GM21390 (cell line): ENCODE measurements around the gene SGSH.
"Not testable (repeated sequence)": the region's sequence is repeated elsewhere in the genome, so short reads cannot be mapped to it uniquely, and the experiment has no call there.

Experiments used
- ATAC-seq: cut with Tn5 transposase; IDR thresholded peaks from one replicate; pipeline ENCODE4 v1.9.1; 2021; ENCODE audit not compliant: unreplicated experiment

Gene SGSH

GRCh38 chr17:80253631-80254395 is 33.7 kb upstream of the SGSH start:
- no peak for ATAC-seq

GRCh38 chr17:80252871-80253270 is 32.7 kb upstream of the SGSH start:
- no peak for ATAC-seq

GRCh38 chr17:80251966-80252365 is 31.8 kb upstream of the SGSH start:
- ATAC-seq = no peak

GRCh38 chr17:80248894-80249710 is 29.0 kb upstream of the SGSH start:
- no peak for ATAC-seq

GRCh38 chr17:80248001-80248893 is 28.1 kb upstream of the SGSH start:
- no peak for ATAC-seq

- ATAC-seq = no peak
These were observed 27.4 kb upstream of the SGSH start for GRCh38 chr17:80247561-80247960.

DNA sequence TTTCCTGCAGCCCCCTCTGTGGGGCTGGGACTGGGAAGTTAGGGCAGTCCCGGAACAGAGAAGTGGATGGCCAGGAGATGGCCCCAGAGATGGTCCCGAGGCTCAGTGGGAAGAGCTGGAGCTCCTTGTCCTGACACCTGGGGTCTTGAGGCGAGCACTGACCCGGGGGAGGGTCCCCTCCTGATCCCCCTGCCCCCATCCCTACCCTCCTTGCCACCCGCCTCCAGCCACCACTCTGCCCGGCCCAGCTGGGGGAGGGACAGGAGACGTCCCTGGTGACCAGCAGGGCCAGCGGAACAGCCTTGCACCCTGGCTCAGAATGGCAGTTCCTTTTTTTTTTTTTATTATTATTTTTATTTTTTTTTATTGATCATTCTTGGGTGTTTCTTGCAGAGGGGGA is 26.6 kb upstream of the SGSH start:
- ATAC-seq = no peak

- ATAC-seq = no peak
These were observed 26.1 kb upstream of the SGSH start for GRCh38 chr17:80246266-80246681.

GRCh38 chr17:80245566-80246265 is 25.6 kb upstream of the SGSH start:
- no peak for ATAC-seq

- ATAC-seq = no peak
These were observed 24.9 kb upstream of the SGSH start for GRCh38 chr17:80244871-80245509.

GRCh38 chr17:80244448-80244847 is 24.3 kb upstream of the SGSH start:
- not testable (repeated sequence) for ATAC-seq

- no peak for ATAC-seq
These were observed 23.6 kb upstream of the SGSH start for GRCh38 chr17:80243526-80244433.

GRCh38 chr17:80242505-80242904 is 22.4 kb upstream of the SGSH start:
- no peak for ATAC-seq

- no peak for ATAC-seq
These were observed 17.3 kb upstream of the SGSH start for GRCh38 chr17:80237386-80237785.

- no peak for ATAC-seq
These were observed 16.8 kb upstream of the SGSH start for GRCh38 chr17:80236911-80237310.

- no peak for ATAC-seq
These were observed 13.1 kb upstream of the SGSH start for GRCh38 chr17:80233202-80233601.

DNA sequence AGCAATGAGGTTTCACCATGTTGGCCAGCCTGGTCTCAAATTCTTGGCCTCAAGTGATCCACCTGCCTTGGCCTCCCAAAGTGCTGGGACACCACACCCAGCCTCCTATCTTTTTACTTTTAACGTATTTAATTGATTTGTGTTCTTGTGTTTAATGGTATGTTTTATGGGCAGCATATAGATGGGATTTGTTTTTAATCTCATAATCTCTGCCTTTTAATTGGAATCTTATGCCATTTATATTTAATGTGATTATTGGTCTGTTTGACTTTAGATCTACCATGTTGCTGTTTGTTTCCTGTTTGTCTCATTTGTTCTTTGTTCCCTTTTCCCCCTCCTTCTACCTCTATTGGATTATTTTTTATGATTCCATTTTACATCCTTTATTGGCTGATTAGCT is 12.3 kb upstream of the SGSH start:
- no peak for ATAC-seq

DNA sequence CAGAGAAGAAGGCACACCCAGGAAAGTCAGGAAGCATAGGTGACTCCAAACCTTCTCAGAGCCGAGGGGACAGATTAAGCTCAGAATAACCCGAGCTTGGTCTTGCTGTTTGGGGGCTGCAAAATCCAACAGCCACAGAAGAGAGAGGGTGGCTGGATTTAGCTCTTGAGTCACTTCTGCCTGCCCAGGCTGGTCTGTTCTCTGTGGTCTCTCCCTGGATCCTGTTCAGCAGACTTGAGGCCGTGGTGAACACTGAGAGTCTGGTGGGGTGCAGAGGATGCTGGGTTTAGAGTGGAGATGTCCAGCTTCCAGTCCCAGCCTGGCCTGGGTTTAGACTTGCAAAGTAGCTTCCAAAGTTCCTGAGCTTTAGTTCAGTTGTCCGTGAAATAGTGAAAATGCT is 8.9 kb upstream of the SGSH start:
- no peak for ATAC-seq

- ATAC-seq = no peak
These were observed 8.3 kb upstream of the SGSH start for GRCh38 chr17:80228477-80228876.
